ENCODE results near the gene TCERG1L.

TCERG1L gene

GRCh38 chr10:131220601-131221171, 90.8 kb downstream of the TCERG1L start:
- no peak for DNase-seq

DNA sequence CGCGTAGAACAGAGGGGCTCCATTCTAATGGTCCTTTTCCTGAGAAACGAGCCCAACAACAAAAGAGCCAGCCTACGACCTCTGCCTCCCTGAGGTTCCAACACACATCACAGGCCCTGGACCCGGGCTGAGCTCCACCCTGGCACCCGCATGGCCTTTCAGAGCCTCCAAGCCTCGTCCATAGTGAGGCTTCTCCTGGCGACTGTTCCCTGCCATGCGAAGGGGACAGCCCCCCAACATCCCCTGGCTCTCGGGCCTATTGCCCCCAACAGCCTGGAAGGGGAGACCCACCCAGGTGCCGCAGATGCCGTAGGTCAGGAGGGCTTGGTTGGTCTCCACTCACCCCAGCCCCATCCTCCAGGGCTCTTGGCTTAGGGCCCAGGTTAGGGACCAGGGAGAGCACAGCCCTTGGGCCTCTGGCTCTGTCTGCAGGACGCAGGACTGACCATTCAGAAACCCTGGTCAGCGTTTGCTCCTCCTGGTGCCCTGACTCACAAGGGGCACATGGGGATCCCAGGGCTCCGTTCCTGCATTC, 91.5 kb downstream of the TCERG1L start:
- DNase-seq: no peak

- DNase-seq: no peak
These were observed 92.0 kb downstream of the TCERG1L start for GRCh38 chr10:131219584-131219886.

GRCh38 chr10:131218811-131219583, 92.5 kb downstream of the TCERG1L start:
- no peak for DNase-seq

DNA sequence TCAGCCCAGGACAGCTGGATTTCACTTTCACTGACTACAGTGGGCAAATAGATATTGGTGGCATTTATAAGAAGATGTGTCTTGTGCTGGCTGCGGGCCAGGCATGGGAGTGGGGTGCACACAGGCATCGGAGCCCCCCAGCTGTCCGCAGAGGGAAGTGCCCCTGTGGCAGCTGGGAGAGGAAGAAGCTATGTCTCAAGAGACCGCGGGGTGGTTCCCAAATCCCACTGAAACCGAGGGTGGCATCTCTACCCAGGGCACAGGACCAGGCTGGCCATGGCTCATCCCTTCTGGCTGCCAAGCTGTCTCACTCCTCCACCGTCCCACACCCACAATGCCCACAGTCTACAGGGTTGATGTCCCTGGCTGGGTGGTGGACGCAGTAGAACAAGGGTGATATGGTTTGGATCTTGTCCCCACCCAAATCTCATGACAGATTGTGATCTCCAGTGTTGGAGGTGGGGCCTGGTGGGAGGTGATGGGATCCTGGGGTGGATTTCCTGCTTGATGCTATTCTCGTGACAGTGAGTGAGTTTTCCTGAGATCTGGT, 94.8 kb downstream of the TCERG1L start:
- no peak for DNase-seq

DNA sequence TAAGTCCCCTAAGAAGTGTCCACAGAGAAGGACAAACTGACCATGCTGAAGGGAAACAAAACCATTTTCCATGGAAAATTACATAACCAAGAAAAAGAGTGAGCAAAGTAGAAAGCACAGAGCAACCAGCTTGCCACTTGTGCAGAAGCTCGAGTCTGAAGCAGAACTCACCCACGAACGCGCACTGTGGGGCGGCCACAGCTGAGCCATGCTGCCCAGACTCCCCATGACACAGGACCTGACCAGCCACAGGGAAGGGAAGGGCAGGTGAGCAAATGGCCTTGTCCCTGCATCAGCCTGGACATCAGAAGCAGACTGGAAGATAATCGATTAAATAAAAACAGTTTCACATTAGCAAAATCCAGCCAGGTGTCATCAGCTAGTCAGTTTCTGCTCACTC, 95.7 kb downstream of the TCERG1L start:
- no peak for DNase-seq

DNA sequence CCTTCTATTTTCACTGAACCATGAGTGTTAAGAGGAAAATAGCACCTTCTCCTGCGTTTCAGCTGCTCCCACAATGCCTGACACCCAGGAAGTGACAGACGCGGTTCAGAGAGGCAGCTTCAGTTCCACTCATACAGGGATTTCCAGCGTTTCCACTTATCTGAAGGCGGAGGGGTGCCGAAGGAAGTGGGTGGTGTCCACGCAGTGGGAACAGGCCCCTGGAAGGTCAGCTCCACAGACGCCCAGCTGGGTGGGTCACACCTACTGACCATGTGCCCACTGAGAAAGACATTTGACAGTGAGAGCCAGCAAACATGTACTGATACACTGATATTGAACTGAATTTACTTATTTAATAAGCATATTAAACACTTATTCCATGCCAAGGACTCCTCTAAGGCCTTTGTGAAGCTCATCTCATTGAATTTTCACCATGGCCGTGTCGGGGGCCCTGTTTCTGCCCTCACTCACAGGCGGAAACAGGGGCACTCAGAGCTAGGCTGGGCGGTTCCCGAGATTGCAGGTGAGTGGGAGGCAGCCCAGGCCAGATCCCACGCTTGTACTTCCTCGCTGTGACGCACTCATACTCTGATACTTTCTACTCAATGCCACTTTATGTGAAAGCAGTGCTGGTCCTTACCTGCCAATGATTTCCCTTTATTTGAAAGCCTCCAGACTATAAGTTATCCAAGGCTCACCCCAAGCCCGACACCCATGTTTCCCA, 96.8 kb downstream of the TCERG1L start:
- DNase-seq: no peak

GRCh38 chr10:131213741-131214505, 97.6 kb downstream of the TCERG1L start:
- DNase-seq: no peak

DNA sequence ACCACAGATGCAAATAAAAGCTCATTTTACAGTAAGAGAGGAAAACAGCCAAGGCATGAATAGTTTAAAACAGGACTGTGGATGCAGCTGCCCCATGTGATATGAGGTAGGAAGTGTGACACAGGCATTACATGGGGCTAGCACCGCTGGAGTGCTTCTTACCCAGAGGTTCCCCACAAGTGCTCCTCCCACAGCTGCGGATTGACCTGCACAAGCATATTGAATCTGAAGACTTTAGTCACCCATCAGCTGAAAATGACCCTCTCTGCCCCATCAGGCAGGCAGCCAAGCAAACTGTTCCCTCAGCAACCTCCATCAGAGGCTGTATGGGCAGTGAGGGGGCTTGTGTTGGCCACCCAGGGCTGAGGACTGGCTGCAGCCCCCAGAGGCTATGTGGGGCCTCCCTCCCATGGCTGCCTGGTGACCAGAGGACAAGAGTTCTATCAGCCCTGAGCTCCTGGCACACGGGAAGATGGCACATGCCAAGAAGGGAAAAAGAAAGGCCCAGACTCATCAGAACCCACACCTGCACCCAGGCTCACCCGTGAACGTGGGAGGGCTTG, 98.7 kb downstream of the TCERG1L start:
- no peak for DNase-seq

GRCh38 chr10:131211965-131212619, 99.4 kb downstream of the TCERG1L start:
- DNase-seq: no peak

- no peak for DNase-seq
These were observed 100.0 kb downstream of the TCERG1L start for GRCh38 chr10:131211559-131211958.

GRCh38 chr10:131211146-131211545, 100.4 kb downstream of the TCERG1L start:
- DNase-seq: no peak

GRCh38 chr10:131210181-131210580, 101.3 kb downstream of the TCERG1L start:
- no peak for DNase-seq

GRCh38 chr10:131207584-131208532, 103.7 kb downstream of the TCERG1L start:
- DNase-seq: no peak

- DNase-seq: no peak
These were observed 104.3 kb downstream of the TCERG1L start for GRCh38 chr10:131207176-131207575.

DNA sequence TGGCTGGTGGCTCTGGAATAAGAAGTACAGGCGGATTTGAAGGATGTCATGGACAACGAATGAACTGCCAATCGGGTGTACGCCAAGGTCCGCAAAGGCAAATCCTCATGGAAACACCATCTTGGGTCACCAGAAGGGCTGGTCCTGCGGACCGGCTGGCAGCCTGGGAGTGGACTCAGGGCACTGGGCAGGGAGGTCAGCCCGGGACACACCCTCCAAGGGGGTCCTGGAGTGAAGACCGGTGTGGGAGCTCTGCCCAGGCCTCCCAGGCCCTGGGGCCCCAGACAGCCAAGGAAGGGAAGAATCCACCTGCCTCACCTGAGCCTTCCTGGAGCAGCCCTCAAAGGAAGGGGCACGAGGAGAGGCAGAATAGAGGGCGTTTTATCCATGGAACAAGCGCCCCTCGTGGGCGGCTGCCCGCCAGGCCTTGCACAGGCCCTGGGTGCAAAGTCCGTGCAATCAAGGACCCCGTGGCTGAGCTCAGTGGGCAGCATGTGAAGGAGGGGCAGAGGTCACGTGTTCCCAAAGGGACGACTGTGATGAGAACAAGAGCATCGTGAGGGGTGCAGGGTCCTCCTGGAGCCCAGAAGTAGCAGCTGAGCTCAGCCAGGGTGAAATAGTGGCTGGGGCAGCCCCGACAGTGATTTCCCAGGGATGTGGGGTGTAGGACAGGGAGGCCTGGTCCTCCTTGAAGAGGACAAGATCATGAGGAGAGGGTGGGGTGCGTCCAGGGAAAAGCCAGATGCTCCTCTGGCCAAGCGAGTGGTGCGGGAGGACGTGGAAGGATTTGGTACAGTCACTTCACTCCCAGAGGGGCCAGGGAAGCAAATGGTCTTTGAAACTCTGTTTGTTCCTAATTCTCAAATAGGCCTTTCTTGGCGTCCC, 105.2 kb downstream of the TCERG1L start:
- DNase-seq: no peak

GRCh38 chr10:131205556-131205955, 106.0 kb downstream of the TCERG1L start:
- no peak for DNase-seq

- DNase-seq: no peak
These were observed 106.9 kb downstream of the TCERG1L start for GRCh38 chr10:131204406-131205152.
